NCI-H82 (cell line): ENCODE results near the gene ADAMTS14.
A peak's percentile ranks its signal among the peaks of the same experiment; 100 is the strongest.

Experiments used
- DNase-seq: peaks from one replicate; lab custom pipeline; 2025; lab: John Stamatoyannopoulos, UW

Gene ADAMTS14

GRCh38 chr10:70694418-70695141 lies 22.3 kb downstream of the ADAMTS14 start:
- DNase-seq = no peak

GRCh38 chr10:70695241-70696030 lies 23.1 kb downstream of the ADAMTS14 start:
- DNase-seq = no peak

- DNase-seq = no peak
These were observed 25.9 kb downstream of the ADAMTS14 start for GRCh38 chr10:70698211-70698610.

- DNase-seq = no peak
These were observed 26.9 kb downstream of the ADAMTS14 start for GRCh38 chr10:70699063-70699658.

- DNase-seq = no peak
These were observed 27.4 kb downstream of the ADAMTS14 start for GRCh38 chr10:70699659-70700174.

GRCh38 chr10:70702190-70702763 lies 30.0 kb downstream of the ADAMTS14 start:
- DNase-seq = no peak

- no peak for DNase-seq
These were observed 31.9 kb downstream of the ADAMTS14 start for GRCh38 chr10:70704211-70704610.

- DNase-seq = peak; percentile 57
These were observed 33.0 kb downstream of the ADAMTS14 start for GRCh38 chr10:70705121-70705861.

GRCh38 chr10:70711177-70711576 lies 38.9 kb downstream of the ADAMTS14 start:
- no peak for DNase-seq

GRCh38 chr10:70711911-70712310 lies 39.6 kb downstream of the ADAMTS14 start:
- no peak for DNase-seq

- DNase-seq = no peak
These were observed 41.9 kb downstream of the ADAMTS14 start for GRCh38 chr10:70714245-70714644.

- DNase-seq = peak; percentile 70
These were observed 42.6 kb downstream of the ADAMTS14 start for GRCh38 chr10:70714951-70715350.

- DNase-seq = peak; percentile 94
These were observed 43.8 kb downstream of the ADAMTS14 start for GRCh38 chr10:70715853-70716795.

GRCh38 chr10:70722820-70723424 lies 50.6 kb downstream of the ADAMTS14 start:
- DNase-seq = no peak

GRCh38 chr10:70723771-70724170 lies 51.5 kb downstream of the ADAMTS14 start:
- DNase-seq = no peak

GRCh38 chr10:70726909-70727495 lies 54.7 kb downstream of the ADAMTS14 start:
- no peak for DNase-seq

GRCh38 chr10:70728328-70728727 lies 56.0 kb downstream of the ADAMTS14 start:
- no peak for DNase-seq

- DNase-seq = no peak
These were observed 57.6 kb downstream of the ADAMTS14 start for GRCh38 chr10:70729763-70730357.

GRCh38 chr10:70730955-70731354 lies 58.6 kb downstream of the ADAMTS14 start:
- no peak for DNase-seq
